BLaER1 treated with 17β-estradiol and CSF1 and Interleukin-3, amounts not matched to agents 10 nM and 100 nM (cell line): ENCODE results near the gene TAB2.

Source experiments
- H3K27ac ChIP-seq, 11 experiments: shearing (Covaris generic); formaldehyde crosslinking; 2 replicates each; pipeline ENCODE4 v1.8.1; 2022
- H3K27me3 ChIP-seq, 11 experiments: shearing (Covaris generic); formaldehyde crosslinking; 2 replicates each; pipeline ENCODE4 v1.8.1; 2022
- H3K36me3 ChIP-seq, 11 experiments: shearing (Covaris generic); formaldehyde crosslinking; 2 replicates each; pipeline ENCODE4 v1.8.1; 2022
- H3K4me1 ChIP-seq, 10 experiments: shearing (Covaris generic); formaldehyde crosslinking; 2 replicates each; pipeline ENCODE4 v1.8.1; 2022
- H3K4me2 ChIP-seq, 11 experiments: shearing (Covaris generic); formaldehyde crosslinking; 2 replicates each; pipeline ENCODE4 v1.8.1; 2022
- H3K4me3 ChIP-seq, 10 experiments: shearing (Covaris generic); formaldehyde crosslinking; 2 replicates each; pipeline ENCODE4 v1.8.1; 2022
- H3K9ac ChIP-seq, 11 experiments: shearing (Covaris generic); formaldehyde crosslinking; 2 replicates each; pipeline ENCODE4 v1.8.1; 2022
- H3K9me3 ChIP-seq, 11 experiments: shearing (Covaris generic); formaldehyde crosslinking; replicated peaks in 1 of 11; 2 replicates each; pipeline ENCODE4 v1.8.1; 2022
- H4K20me1 ChIP-seq, 11 experiments: shearing (Covaris generic); formaldehyde crosslinking; 2 replicates each; pipeline ENCODE4 v1.8.1; 2022
- Cebpa-rat ChIP-seq, 11 experiments: shearing (Covaris generic); IDR thresholded peaks; 2 replicates each; pipeline ENCODE4 v1.8.1; 2022

The TAB2 gene

DNA sequence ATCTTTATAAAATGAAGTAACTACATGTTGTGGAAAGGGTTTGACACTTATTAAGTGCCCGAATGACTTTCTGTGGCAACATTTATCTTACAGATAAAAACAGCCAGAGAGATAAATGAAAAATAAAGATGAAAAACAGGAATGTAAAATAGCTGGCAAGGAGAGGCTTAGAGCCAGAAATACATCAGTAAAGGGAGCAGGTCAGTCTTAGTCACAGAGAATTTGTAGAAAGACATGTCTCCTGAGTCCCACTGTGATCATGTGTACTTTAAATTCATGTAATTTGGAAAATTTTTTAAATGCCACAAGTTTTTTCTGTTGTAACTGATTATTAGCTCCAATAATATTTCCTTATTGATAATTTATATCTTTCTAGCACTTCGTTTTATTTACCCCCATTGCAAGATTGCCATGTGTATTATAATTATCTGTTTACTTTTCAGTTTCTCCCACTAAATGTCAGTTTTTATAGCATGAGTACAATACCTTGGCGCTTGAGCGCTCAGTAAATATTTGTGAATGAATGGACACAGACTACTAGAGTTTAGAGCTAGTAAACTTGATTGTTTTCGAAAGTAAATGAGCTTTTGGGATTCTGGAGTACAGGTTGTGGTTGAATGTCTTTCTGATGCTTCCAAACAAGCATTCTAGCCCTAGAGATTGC lies 15.2 kb downstream of the TAB2 start:
- Histone ChIP-seq H3K27ac (no peak overlapping the region), H3K36me3 (peaks cover 0 to 14% (median 6%) of the 10 kb centered on the region in 11 experiments; a peak in 9 of 22 replicates), H3K4me2 (peak overlapping the region in 5 of 11 experiments; percentile 1 to 83 (median 55); a peak in 9 of 22 replicates), H4K20me1 (peaks cover 88 to 100% (median 98%) of the 10 kb centered on the region in 11 experiments), H3K27me3 (no peaks in the 10 kb centered on the region), H3K4me3 (no peak overlapping the region), H3K9me3 (peaks cover 0 to 13% (median 2%) of the 10 kb centered on the region in 11 experiments; a peak in 3 of 22 replicates), H3K4me1 (peaks cover 13 to 99% (median 44%) of the 10 kb centered on the region in 10 experiments), H3K9ac (no peak overlapping the region)
- TF ChIP-seq Cebpa-rat (IDR thresholded peaks at IDR 0.05) = no peak

DNA sequence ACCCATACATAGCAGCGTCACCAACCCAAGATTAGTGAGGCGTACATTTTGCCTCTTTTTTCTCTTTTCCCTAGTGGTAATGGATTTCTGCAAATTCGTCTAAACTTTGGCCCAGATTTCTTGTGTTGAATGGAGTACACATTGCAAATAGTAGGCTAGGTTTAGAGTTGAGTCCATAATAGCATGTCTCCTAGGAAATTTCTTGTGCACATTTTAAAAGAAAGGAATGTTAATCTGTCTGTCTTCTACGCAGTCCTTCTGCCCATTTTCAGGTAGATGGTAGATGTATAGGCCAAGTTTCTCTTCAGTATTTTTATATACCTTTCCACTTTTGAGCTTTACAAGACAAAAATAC lies 15.7 kb downstream of the TAB2 start:
- no peaks in the 10 kb centered on the region for H3K27me3 ChIP-seq
- H3K4me3 ChIP-seq = no peak overlapping the region
- peaks cover 0 to 9% (median 0%) of the 10 kb centered on the region in 11 experiments; a peak in 3 of 22 replicates for H3K9me3 ChIP-seq
- peaks cover 0 to 9% (median 3%) of the 10 kb centered on the region in 11 experiments; a peak in 9 of 22 replicates for H3K36me3 ChIP-seq
- H3K9ac ChIP-seq = no peak overlapping the region
- H3K4me1 ChIP-seq = peaks cover 14 to 99% (median 49%) of the 10 kb centered on the region in 10 experiments
- H4K20me1 ChIP-seq = peaks cover 88 to 100% (median 98%) of the 10 kb centered on the region in 11 experiments
- TF ChIP-seq Cebpa-rat (IDR thresholded peaks at IDR 0.05) = no peak
- H3K27ac ChIP-seq = no peak overlapping the region
- peak overlapping the region in 5 of 11 experiments; percentile 1 to 83 (median 55); a peak in 9 of 22 replicates for H3K4me2 ChIP-seq

DNA sequence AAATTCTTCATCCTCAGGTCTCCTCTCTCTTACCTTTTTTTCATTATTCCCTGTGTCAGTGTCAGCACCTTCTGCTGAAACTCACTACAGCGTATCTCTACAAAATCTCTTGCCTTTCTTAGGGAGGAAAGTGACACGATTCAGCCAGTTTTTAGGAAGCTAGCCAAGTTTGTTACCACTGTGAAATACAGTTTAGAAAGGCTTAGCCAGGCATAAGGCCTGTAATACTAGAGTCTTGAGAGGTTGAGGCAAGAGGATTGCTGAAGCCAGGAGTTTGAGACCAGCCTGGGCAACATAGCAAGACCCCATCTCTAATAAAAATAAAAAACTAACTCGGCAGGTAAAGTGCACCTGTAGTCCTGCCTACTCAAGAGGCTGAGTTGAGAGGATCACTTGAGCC lies 16.7 kb downstream of the TAB2 start:
- TF ChIP-seq Cebpa-rat (IDR thresholded peaks at IDR 0.05) = no peak
- Histone ChIP-seq H3K4me1 (peaks cover 14 to 99% (median 50%) of the 10 kb centered on the region in 10 experiments), H4K20me1 (peaks cover 84 to 100% (median 98%) of the 10 kb centered on the region in 11 experiments), H3K27me3 (no peaks in the 10 kb centered on the region), H3K9me3 (peaks cover 0 to 6% (median 5%) of the 10 kb centered on the region in 11 experiments; a peak in 5 of 22 replicates), H3K36me3 (peaks cover 0 to 8% (median 4%) of the 10 kb centered on the region in 11 experiments; a peak in 3 of 22 replicates), H3K9ac (peak overlapping the region in 1 of 11 experiments; percentile 8; a peak in 3 of 22 replicates), H3K27ac (peak overlapping the region in 1 of 11 experiments; percentile 28; a peak in 1 of 22 replicates), H3K4me2 (peak overlapping the region in 3 of 11 experiments; percentile 55 to 83 (median 76); a peak in 6 of 22 replicates), H3K4me3 (no peak overlapping the region)

DNA sequence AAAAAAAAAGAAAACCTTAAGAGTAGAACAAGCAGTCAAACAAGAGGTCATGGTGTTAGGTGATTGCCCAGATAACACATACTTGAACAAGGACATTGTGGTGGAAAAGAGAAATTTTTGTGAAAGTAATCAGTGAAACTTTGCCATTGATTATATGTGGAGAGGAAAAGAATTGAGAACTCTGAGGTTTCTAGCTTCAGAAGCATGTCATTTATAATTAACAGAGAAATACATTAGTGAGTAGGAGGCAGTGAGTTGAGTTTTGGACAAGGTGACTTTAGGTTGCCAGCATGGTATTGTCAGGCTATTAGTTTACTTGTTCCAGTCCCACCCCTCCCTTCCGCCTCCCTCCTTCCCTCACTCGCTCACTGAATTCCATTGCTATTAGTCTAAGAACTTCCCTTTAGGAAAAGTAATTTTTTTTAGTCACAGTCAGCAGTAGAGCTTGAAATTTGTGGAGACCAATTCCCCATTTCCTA lies 17.2 kb downstream of the TAB2 start:
- no peak overlapping the region for H3K4me3 ChIP-seq
- peak overlapping the region in 2 of 11 experiments; percentile 8 to 12; a peak in 2 of 22 replicates for H3K9ac ChIP-seq
- H4K20me1 ChIP-seq = peaks cover 85 to 100% (median 98%) of the 10 kb centered on the region in 11 experiments
- H3K4me2 ChIP-seq = peak overlapping the region in 3 of 11 experiments; percentile 55 to 83 (median 76); a peak in 6 of 22 replicates
- no peaks in the 10 kb centered on the region for H3K27me3 ChIP-seq
- H3K4me1 ChIP-seq = peaks cover 14 to 99% (median 49%) of the 10 kb centered on the region in 10 experiments
- peaks cover 0 to 13% (median 4%) of the 10 kb centered on the region in 11 experiments; a peak in 3 of 22 replicates for H3K36me3 ChIP-seq
- H3K9me3 ChIP-seq = peaks cover 0 to 6% (median 5%) of the 10 kb centered on the region in 11 experiments; a peak in 5 of 22 replicates
- H3K27ac ChIP-seq = peak overlapping the region in 1 of 11 experiments; percentile 28; a peak in 1 of 22 replicates
- TF ChIP-seq Cebpa-rat (IDR thresholded peaks at IDR 0.05) = no peak

DNA sequence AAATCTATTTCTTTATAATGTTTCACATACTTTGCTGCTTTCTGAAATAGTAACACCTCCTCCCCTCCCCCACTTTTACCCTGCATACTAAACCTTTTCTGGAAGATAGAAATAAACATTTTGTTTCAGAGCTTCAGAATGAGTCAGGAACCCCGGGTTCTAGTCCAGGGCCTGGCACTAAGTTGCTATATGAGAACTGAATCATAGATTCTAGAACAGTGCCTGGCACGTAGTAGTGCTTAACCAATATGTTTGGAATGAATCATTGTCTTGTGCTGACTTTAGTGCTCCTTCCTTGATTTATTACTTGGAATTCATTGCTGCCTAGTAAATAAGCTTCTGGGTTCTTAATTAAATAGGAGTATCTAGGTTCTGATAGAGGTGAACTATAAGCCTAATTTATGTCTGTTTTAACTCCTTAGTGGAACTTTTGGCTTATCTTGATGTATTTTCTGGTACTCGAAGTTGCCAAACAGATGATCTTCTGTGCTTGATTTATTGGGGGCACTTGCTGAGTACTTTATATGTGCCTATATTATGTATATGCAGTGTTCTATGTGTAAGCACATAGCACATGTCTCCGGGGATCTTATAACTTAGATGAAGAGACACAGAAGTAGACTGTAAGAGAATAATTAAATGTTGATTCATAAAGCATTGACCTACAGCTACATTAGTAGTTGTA lies 18.6 kb downstream of the TAB2 start:
- H3K4me1 ChIP-seq = peaks cover 14 to 99% (median 51%) of the 10 kb centered on the region in 10 experiments

DNA sequence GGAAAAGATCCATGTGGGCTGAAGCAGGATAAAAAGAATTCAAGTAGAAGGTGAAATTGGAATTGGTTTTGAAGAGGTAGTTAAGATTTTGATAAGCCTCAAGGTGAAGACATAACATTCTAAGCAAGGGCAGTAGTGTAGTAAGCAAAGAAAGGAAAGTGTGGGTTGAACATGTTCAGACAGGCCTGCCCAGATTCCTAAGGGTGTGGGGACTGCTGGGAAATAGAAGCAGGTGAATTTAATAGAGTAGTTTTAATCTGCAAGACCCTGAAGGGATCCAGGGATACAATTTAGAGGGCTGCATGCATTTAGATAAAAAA lies 19.1 kb downstream of the TAB2 start:
- H3K9ac ChIP-seq = peak overlapping the region in 2 of 11 experiments; percentile 11 to 59; a peak in 3 of 22 replicates
- H3K4me3 ChIP-seq = no peak overlapping the region
- H3K27me3 ChIP-seq = no peaks in the 10 kb centered on the region
- H3K36me3 ChIP-seq = peaks cover 0 to 13% (median 4%) of the 10 kb centered on the region in 11 experiments; a peak in 3 of 22 replicates
- H3K4me2 ChIP-seq = peak overlapping the region in 10 of 11 experiments; percentile 5 to 83 (median 22); a peak in 16 of 22 replicates
- peak overlapping the region in 6 of 11 experiments; percentile 15 to 45 (median 36); a peak in 7 of 22 replicates for H3K27ac ChIP-seq
- peaks cover 0 to 6% (median 5%) of the 10 kb centered on the region in 11 experiments; a peak in 4 of 22 replicates for H3K9me3 ChIP-seq
- H4K20me1 ChIP-seq = peaks cover 77 to 100% (median 98%) of the 10 kb centered on the region in 11 experiments
- no peak for TF ChIP-seq Cebpa-rat (IDR thresholded peaks at IDR 0.05)
- H3K4me1 ChIP-seq = peaks cover 19 to 99% (median 54%) of the 10 kb centered on the region in 10 experiments

More for the DNA sequence above, 18.6 kb downstream of the TAB2 start:
- TF ChIP-seq Cebpa-rat (IDR thresholded peaks at IDR 0.05) = no peak
- Histone ChIP-seq H3K9me3 (peaks cover 0 to 6% (median 5%) of the 10 kb centered on the region in 11 experiments; a peak in 4 of 22 replicates), H4K20me1 (peaks cover 78 to 100% (median 98%) of the 10 kb centered on the region in 11 experiments), H3K36me3 (peaks cover 0 to 13% (median 4%) of the 10 kb centered on the region in 11 experiments; a peak in 3 of 22 replicates), H3K9ac (peak overlapping the region in 2 of 11 experiments; percentile 11 to 59; a peak in 4 of 22 replicates), H3K4me2 (peak overlapping the region in 10 of 11 experiments; percentile 5 to 83 (median 22); a peak in 17 of 22 replicates), H3K4me3 (no peak overlapping the region), H3K27me3 (no peaks in the 10 kb centered on the region), H3K27ac (peak overlapping the region in 6 of 11 experiments; percentile 15 to 45 (median 36); a peak in 7 of 22 replicates)

DNA sequence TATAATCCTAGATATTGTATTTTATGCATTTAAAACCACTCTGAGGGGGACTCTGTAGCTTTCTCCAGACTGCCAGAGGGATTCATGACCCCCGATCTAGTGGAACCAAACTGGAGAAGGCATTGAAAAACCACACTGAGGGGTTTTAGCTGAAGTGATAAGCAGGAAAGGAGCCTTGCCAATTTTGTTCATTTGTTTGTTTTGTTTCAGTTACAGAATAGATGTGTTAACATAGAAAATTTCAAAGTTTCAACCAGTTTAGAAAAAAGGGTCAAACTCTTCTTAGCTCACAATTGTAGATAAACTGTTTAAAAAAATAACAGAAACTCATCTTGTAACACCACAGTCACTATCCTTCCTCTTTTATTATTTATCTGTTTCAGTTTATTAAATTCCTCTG lies 19.8 kb downstream of the TAB2 start:
- Histone ChIP-seq H3K4me1 (peaks cover 22 to 99% (median 58%) of the 10 kb centered on the region in 10 experiments), H3K4me3 (no peak overlapping the region), H3K27ac (peak overlapping the region in 3 of 11 experiments; percentile 4 to 23 (median 23); a peak in 2 of 22 replicates), H3K27me3 (no peaks in the 10 kb centered on the region), H3K4me2 (peak overlapping the region in 6 of 11 experiments; percentile 15 to 76 (median 46); a peak in 10 of 22 replicates), H3K36me3 (peaks cover 0 to 13% (median 4%) of the 10 kb centered on the region in 11 experiments; a peak in 3 of 22 replicates), H4K20me1 (peaks cover 75 to 100% (median 98%) of the 10 kb centered on the region in 11 experiments), H3K9ac (no peak overlapping the region), H3K9me3 (peaks cover 0 to 6% (median 5%) of the 10 kb centered on the region in 11 experiments; a peak in 4 of 22 replicates)
- no peak for TF ChIP-seq Cebpa-rat (IDR thresholded peaks at IDR 0.05)

DNA sequence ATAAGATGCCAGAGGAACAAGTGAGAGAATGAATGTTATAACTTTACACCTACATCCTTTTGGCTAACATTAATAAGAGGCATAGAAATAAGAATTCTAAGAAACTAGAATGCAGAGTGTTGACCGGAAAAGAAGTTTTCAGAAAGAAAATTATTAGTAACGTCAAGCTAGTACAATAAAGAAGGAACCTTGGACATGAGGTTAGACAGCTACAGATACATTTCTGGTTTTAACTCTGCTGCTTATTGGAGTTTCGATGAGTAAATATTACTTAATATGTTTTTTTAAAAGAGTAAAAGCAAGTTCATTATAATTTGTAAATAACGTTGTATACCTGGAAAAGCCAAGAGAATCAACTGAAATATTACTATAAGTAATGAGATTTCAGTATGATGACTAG lies 22.7 kb downstream of the TAB2 start:
- peak overlapping the region in 2 of 11 experiments; percentile 15 to 53; a peak in 3 of 22 replicates for H3K4me2 ChIP-seq
- H3K36me3 ChIP-seq = peaks cover 10 to 37% (median 19%) of the 10 kb centered on the region in 11 experiments; a peak in 16 of 22 replicates
- H4K20me1 ChIP-seq = peaks cover 75 to 100% (median 97%) of the 10 kb centered on the region in 11 experiments
- no peaks in the 10 kb centered on the region for H3K27me3 ChIP-seq
- H3K4me1 ChIP-seq = peaks cover 25 to 95% (median 54%) of the 10 kb centered on the region in 10 experiments
- no peak for TF ChIP-seq Cebpa-rat (IDR thresholded peaks at IDR 0.05)
- H3K9ac ChIP-seq = no peak overlapping the region
- H3K27ac ChIP-seq = no peak overlapping the region
- peaks cover 0 to 6% (median 5%) of the 10 kb centered on the region in 11 experiments; a peak in 4 of 22 replicates for H3K9me3 ChIP-seq
- no peak overlapping the region for H3K4me3 ChIP-seq
